Kidney (tissue), 14 donors: ENCODE data around the gene FBXW12. TPM values are rescaled to one million over a fixed set of nuclear protein-coding genes. Genes with fewer than 3 reads are reported as not detected.

Experiments
- DNase-seq, 5 donors: peaks; one replicate each; pipeline ENCODE4 v3.0.0-alpha.2; 2013 to 2020
- FAIRE-seq: peaks from 2 replicates; lab custom pipeline; 2012; peaks lifted over from hg19 to GRCh38; lab: Jason Lieb, UNC
- H3K27ac ChIP-seq, 2 donors: one replicate each; pipeline ENCODE4 v1.7.0; 2013; ENCODE audit warnings: low read depth in 2 of 2, low read length in 2 of 2, inconsistent platforms in 1 of 2
- H3K27me3 ChIP-seq: one replicate; pipeline ENCODE4 v1.7.1; 2013; ENCODE audit warnings: low read length, inconsistent platforms; ENCODE audit not compliant: control insufficient read depth, insufficient read depth
- H3K36me3 ChIP-seq, 3 donors: one replicate each; pipeline versions ENCODE4 v1.7.0 to v1.7.1; 2013; ENCODE audit warnings: low read length in 3 of 3, control low read depth in 1 of 3, inconsistent platforms in 1 of 3; ENCODE audit not compliant: insufficient read depth in 3 of 3, control insufficient read depth in 2 of 3
- H3K4me1 ChIP-seq, 3 donors: one replicate each; pipeline versions ENCODE4 v1.7.0 to v1.7.1; 2013; ENCODE audit warnings: low read length in 3 of 3, inconsistent platforms in 1 of 3, low read depth in 1 of 3; ENCODE audit not compliant: control insufficient read depth in 2 of 3, insufficient read depth in 2 of 3
- H3K4me3 ChIP-seq, 3 donors: one replicate each; pipeline versions ENCODE4 v1.7.0 to v1.8.1; 2013; ENCODE audit warnings: low read length in 3 of 3, control low read depth in 1 of 3, inconsistent platforms in 1 of 3
- H3K9ac ChIP-seq, 3 donors: one replicate each; pipeline versions ENCODE4 v1.7.0 to v1.7.1; 2013; ENCODE audit warnings: low read length in 3 of 3, control low read depth in 1 of 3, inconsistent platforms in 1 of 3
- H3K9me3 ChIP-seq, 3 donors: one replicate each; pipeline versions ENCODE4 v1.7.0 to v1.7.1; 2013; ENCODE audit warnings: low read length in 3 of 3, control low read depth in 1 of 3, inconsistent platforms in 1 of 3; ENCODE audit not compliant: control insufficient read depth in 2 of 3, insufficient read depth in 1 of 3
- CTCF ChIP-seq: IDR thresholded peaks from 3 replicates; pipeline ENCODE4 v1.5.1; 2012; ENCODE audit warnings: mild to moderate bottlenecking, moderate library complexity, borderline replicate concordance; ENCODE audit not compliant: insufficient read depth; ENCODE audit errors: extremely low read depth
- intact Hi-C: fragments of 100-400 bp; cut with DNase I; formaldehyde crosslinking; loops from one replicate; pipeline ENCODE4 v1.11.1; 2022
- polyA plus RNA-seq: library from polyadenylated mRNA; stranded (reverse); fragments of 350-450 nt; fragmentation: Illumina TruSeq; extraction: RNeasy Lipid Tissue Mini Kit (QIAGEN cat#74804); gene quantifications from one replicate; pipeline ENCODE4 v1.2.3, GENCODE V29; 2014; ENCODE audit warnings: low read depth, low replicate concordance; ENCODE audit not compliant: insufficient read depth
- total RNA-seq: library from RNA; stranded (reverse); fragmentation: NEBNext Ultra II Directional; extraction: Animal tissue kit (Norgen Biotek cat#: 25700); gene quantifications from one replicate; pipeline ENCODE4 v1.2.1, GENCODE V29; 2021
- donor health status: control.
- donor health status: control.
- donor health status: control.
- donor health status: control.
- donor health status: control.
- donor health status: DM: yes; HTN: yes; CAD: no.
- donor health status: Normal renal cell carcinoma (clear cell type).

The FBXW12 gene
- total and polyA plus RNA-seq, 2 donors from 2014 or later = not detected

- H3K9me3 ChIP-seq = no peaks in the 10 kb centered on the region
- H3K4me3 ChIP-seq = no peak overlapping the region
- no peak overlapping the region for H3K9ac ChIP-seq
- no peaks in the 10 kb centered on the region for H3K27me3 ChIP-seq
- FAIRE-seq (no peak), DNase-seq (no peak)
- TF ChIP-seq CTCF = no peak
- no peaks in the 10 kb centered on the region for H3K36me3 ChIP-seq
- H3K4me1 ChIP-seq = peaks cover 0 to 3% (median 3%) of the 10 kb centered on the region in 3 donors
- intact Hi-C loops = no loop called here
- no peak overlapping the region for H3K27ac ChIP-seq
These were observed 22.4 kb downstream of the FBXW12 start for GRCh38 chr3:48394391-48394790.

GRCh38 chr3:48395714-48396113, 23.7 kb downstream of the FBXW12 start:
- FAIRE-seq = no peak
- Histone ChIP-seq H3K9ac (no peak overlapping the region), H3K4me3 (no peak overlapping the region), H3K4me1 (peaks cover 0 to 3% (median 3%) of the 10 kb centered on the region in 3 donors), H3K27ac (no peak overlapping the region), H3K27me3 (no peaks in the 10 kb centered on the region), H3K9me3 (no peaks in the 10 kb centered on the region), H3K36me3 (no peaks in the 10 kb centered on the region)
- intact Hi-C loops = no loop called here
- no peak for TF ChIP-seq CTCF
- DNase-seq = no peak

GRCh38 chr3:48397767-48398681, 26.0 kb downstream of the FBXW12 start:
- DNase-seq (peak in 2 of 5 donors; percentile 26 to 50), FAIRE-seq (no peak)
- Histone ChIP-seq H3K36me3 (peaks cover 0 to 2% (median 0%) of the 10 kb centered on the region in 3 donors), H3K9me3 (no peaks in the 10 kb centered on the region), H3K4me1 (peaks cover 0 to 5% (median 3%) of the 10 kb centered on the region in 3 donors), H3K4me3 (no peak overlapping the region), H3K9ac (no peak overlapping the region), H3K27me3 (no peaks in the 10 kb centered on the region), H3K27ac (no peak overlapping the region)
- intact Hi-C loops = no loop called here
- TF ChIP-seq CTCF = no peak
